ENCODE measurements around the gene PLPP4.

GRCh38 chr10:120451968-120452367 is 5.1 kb upstream of the PLPP4 start:
- TF ChIP-seq TAF1 (IDR thresholded peaks at IDR 0.05; ENCODE audit: borderline replicate concordance, insufficient read depth, low read length): no peak
- no peak for TF ChIP-seq POLR2AphosphoS5 (IDR thresholded peaks at IDR 0.05; ENCODE audit: low read depth, low read length)

All from PFSK-1 (cell line).